Measurements from ENCODE around the gene MOV10L1.
A peak's percentile ranks its signal among the peaks of the same experiment; 100 is the strongest.

Gene MOV10L1

DNA sequence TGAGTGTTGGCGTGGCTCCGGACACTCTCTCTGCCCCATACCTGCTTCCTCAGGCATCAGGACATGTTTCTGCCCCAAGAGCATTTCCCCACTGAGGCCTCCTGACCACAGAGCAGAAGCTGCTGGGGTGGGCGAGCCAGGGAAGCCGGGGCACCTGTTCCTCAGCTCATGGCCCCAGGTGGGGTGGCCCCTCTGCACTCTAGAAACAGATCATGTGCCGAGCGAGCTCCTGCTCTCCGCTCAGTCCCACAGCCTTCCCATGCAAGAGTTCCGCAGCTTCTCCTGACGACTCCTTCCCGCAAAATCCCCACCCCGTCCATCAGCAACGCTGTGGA lies 58.3 kb downstream of the MOV10L1 start:
- TF ChIP-seq MYC (IDR thresholded peaks at IDR 0.05; ENCODE audit: low read depth, low read length) (no peak), POLR2A (IDR thresholded peaks at IDR 0.05; ENCODE audit: extremely low read depth, insufficient read length) (no peak)
- TF ChIP-seq, protein P1, sequence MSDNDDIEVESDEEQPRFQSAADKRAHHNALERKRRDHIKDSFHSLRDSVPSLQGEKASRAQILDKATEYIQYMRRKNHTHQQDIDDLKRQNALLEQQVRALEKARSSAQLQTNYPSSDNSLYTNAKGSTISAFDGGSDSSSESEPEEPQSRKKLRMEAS (IDR thresholded peaks at IDR 0.05; ENCODE audit: low read depth, low read length) = no peak
- TF ChIP-seq, protein P2, sequence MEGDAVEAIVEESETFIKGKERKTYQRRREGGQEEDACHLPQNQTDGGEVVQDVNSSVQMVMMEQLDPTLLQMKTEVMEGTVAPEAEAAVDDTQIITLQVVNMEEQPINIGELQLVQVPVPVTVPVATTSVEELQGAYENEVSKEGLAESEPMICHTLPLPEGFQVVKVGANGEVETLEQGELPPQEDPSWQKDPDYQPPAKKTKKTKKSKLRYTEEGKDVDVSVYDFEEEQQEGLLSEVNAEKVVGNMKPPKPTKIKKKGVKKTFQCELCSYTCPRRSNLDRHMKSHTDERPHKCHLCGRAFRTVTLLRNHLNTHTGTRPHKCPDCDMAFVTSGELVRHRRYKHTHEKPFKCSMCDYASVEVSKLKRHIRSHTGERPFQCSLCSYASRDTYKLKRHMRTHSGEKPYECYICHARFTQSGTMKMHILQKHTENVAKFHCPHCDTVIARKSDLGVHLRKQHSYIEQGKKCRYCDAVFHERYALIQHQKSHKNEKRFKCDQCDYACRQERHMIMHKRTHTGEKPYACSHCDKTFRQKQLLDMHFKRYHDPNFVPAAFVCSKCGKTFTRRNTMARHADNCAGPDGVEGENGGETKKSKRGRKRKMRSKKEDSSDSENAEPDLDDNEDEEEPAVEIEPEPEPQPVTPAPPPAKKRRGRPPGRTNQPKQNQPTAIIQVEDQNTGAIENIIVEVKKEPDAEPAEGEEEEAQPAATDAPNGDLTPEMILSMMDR (IDR thresholded peaks at IDR 0.05; ENCODE audit: low read depth, low read length) = no peak

DNA sequence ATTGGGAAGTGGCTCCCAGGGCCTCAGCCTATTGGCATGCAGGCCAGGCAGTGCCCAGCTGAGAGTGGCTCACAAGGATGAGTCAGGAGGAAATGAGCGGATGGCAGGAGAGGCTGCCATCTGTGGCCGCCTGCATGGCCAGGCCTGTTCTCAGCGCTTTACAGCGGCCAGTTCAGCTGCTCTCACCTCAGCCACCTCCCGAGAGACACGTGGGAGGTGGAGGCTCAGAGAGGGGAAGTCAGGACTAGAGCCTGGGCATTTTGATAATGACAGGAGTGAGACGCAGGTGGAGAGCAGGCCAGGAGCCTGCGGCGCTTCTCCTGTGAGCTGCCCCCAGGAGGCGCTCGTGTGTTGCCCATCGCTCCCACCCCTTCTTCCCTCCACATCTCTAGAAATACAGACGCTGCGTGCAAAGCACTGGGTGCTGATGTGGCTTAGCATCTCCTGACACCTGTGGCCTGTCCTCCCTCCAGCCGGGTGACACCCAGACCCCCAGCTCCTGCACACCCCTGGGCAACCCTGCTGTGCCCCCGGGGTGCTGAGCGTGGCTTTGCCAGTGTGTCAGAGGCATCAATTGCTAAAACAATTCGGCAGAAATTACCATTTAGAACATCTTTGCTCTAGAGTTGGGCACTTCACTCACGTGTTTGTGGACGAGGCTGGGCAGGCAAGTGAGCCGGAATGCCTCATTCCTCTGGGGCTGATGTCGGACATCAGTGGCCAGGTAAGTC lies 59.4 kb downstream of the MOV10L1 start:
- TF ChIP-seq, protein P1 (IDR thresholded peaks at IDR 0.05; ENCODE audit: low read depth, low read length) = peak; percentile 71
- no peak for TF ChIP-seq POLR2A (IDR thresholded peaks at IDR 0.05; ENCODE audit: extremely low read depth, insufficient read length)
- TF ChIP-seq, protein P2 (IDR thresholded peaks at IDR 0.05; ENCODE audit: low read depth, low read length) = peak; percentile 87
- TF ChIP-seq MYC (IDR thresholded peaks at IDR 0.05; ENCODE audit: low read depth, low read length) = no peak; the same call in 1 of the 2 replicates
- H3K4me3 ChIP-seq (ENCODE audit: low read depth, low read length) = no peak overlapping the region
- DNase-seq (ENCODE audit: low read depth) = peak; percentile 83

More for the DNA sequence above, 58.3 kb downstream of the MOV10L1 start:
- DNase-seq (ENCODE audit: low read depth) = no peak
- no peak overlapping the region for H3K4me3 ChIP-seq (ENCODE audit: low read depth, low read length)

DNA sequence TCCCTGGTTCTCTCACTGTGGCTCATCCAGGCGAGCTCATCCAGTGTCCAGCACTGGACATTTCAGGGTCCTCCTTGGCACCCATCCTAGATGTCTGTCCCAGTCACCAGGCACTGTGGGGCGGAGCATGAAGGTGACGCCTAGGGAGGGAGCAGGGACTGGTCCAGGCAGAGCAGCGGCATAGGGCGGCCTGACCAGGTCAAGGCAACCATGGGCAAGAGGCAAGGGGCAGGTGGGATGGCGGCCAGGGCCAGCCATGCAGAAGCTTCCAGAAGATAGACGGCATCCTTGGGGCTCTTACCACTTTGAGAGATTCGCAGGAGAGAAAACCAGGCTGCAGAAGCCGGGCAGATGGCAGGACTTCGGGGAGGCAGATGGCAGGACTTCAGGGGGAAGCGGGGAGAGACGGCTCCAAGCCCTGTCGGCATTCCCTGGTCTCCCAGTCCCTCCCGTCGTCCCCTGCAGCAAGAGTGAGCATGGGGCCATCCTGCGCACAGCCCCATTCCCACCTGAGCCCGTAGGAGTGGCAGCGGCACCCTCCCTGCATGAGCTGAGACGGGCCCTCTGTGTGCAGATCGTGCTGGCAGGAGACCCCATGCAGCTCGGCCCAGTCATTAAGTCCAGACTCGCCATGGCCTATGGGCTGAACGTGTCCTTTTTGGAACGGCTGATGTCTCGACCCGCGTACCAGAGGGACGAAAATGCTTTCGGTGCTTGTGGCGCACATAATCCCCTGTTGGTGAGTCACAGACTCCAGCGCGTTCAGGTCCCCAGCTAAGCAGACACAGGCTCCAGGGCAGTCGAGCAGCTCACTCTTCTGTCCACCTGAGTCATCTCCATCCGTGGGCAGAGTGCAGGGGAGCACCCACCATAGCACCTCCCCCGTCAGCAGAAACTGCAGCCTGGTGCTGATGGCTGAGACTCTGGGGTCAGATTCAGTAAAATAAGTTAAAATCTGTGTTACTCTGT lies 60.6 kb downstream of the MOV10L1 start:
- TF ChIP-seq MYC (IDR thresholded peaks at IDR 0.05; ENCODE audit: low read depth, low read length) (no peak), POLR2A (IDR thresholded peaks at IDR 0.05; ENCODE audit: extremely low read depth, insufficient read length) (no peak)
- TF ChIP-seq, protein P2 (IDR thresholded peaks at IDR 0.05; ENCODE audit: low read depth, low read length) = no peak
- TF ChIP-seq, protein P1 (IDR thresholded peaks at IDR 0.05; ENCODE audit: low read depth, low read length) = no peak
- no peak for DNase-seq (ENCODE audit: low read depth)
- no peak overlapping the region for H3K4me3 ChIP-seq (ENCODE audit: low read depth, low read length)

DNA sequence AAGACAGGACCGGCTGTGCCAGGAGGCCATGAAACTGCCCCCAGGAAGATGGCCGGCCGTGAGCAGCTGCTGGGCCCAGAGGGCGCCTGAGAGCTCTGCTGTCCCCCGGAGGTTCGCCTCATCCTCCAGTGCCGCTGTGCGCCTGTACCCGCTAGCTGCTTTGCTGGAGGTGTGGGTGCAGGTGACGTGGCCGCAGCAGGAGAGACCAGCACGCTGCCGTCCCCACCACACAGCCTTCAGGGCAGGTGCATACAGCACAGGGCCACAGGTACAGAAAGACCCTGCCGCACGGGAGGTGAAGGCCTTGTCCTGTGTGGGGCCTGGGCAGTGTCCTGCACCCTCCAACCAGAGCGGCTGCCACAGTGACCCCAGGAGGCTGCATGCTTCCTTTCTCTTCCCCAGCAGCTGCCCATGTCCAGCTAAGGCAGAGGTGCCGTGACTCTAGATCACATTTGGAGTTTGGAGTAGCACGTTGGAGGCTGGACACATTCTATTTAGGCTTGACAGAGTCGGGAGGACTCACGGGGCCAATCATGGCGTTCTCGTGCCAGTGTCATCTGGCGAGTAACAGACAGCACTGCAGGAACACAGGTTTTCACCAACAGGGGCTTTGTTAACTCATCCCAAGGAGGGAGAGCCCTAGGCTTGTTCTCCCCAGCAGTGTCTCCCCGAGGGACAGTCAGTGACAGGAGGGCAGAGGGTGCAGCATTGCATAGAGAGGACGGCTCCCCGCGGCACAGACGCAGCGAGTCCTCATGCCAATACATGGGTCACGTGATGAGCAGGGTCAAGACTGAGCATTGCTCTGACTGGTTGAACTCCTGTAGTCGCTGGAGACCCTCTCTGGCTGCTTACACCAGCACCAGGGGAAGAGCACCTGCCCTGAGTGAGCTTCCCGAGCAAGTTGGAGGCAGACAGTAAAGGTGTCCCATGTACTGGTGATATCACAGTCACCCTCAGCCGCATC lies 62.0 kb downstream of the MOV10L1 start:
- no peak for TF ChIP-seq MYC (IDR thresholded peaks at IDR 0.05; ENCODE audit: low read depth, low read length)
- TF ChIP-seq, protein P1 (IDR thresholded peaks at IDR 0.05; ENCODE audit: low read depth, low read length) = no peak
- TF ChIP-seq POLR2A (IDR thresholded peaks at IDR 0.05; ENCODE audit: extremely low read depth, insufficient read length) = no peak
- TF ChIP-seq, protein P2 (IDR thresholded peaks at IDR 0.05; ENCODE audit: low read depth, low read length) = no peak

More for the DNA sequence above, 62.0 kb downstream of the MOV10L1 start:
- H3K4me3 ChIP-seq (ENCODE audit: low read depth, low read length) = no peak overlapping the region
- no peak for DNase-seq (ENCODE audit: low read depth)
